H9 (cell line): ENCODE measurements around the gene PPP2R1A. TPM values are rescaled to one million over a fixed set of nuclear protein-coding genes. Genes with fewer than 3 reads are reported as not detected.

Experiments
- DNase-seq: peaks from one replicate; pipeline ENCODE4 v3.0.0-alpha.2; 2017
- H2AFZ ChIP-seq: one replicate; pipeline ENCODE4 v1.6.1; 2013; ENCODE audit warnings: mild to moderate bottlenecking, low read length, control low read depth, moderate library complexity
- H2AK5ac ChIP-seq: 2 replicates; pipeline ENCODE4 v1.6.1; 2013; ENCODE audit warnings: low read length, control low read depth, mixed read lengths; ENCODE audit not compliant: insufficient read length
- H2BK120ac ChIP-seq: one replicate; pipeline ENCODE4 v1.6.1; 2013; ENCODE audit warnings: low read depth, mild to moderate bottlenecking, low read length, control low read depth, inconsistent platforms; ENCODE audit not compliant: poor library complexity, severe bottlenecking
- H2BK12ac ChIP-seq: 2 replicates; pipeline ENCODE4 v1.6.1; 2013; ENCODE audit warnings: low read length, control low read depth, mixed read lengths, low read depth; ENCODE audit not compliant: insufficient read length
- H2BK15ac ChIP-seq: 2 replicates; pipeline ENCODE4 v1.6.1; 2013; ENCODE audit warnings: low read depth, low read length, control low read depth
- H2BK20ac ChIP-seq: one replicate; pipeline ENCODE4 v1.6.1; 2013; ENCODE audit warnings: low read depth, mild to moderate bottlenecking, low read length, control low read depth, inconsistent platforms; ENCODE audit not compliant: poor library complexity, severe bottlenecking
- H2BK5ac ChIP-seq: 2 replicates; pipeline ENCODE4 v1.6.1; 2013; ENCODE audit warnings: low read length, control low read depth, mixed read lengths; ENCODE audit not compliant: insufficient read length
- H3K14ac ChIP-seq: 2 replicates; pipeline ENCODE4 v1.6.1; 2013; ENCODE audit warnings: low read length, control low read depth; ENCODE audit not compliant: insufficient read depth
- H3K18ac ChIP-seq: 2 replicates; pipeline ENCODE4 v1.6.1; 2013; ENCODE audit warnings: low read depth, mild to moderate bottlenecking, mixed read lengths, low read length, control low read depth; ENCODE audit not compliant: insufficient read length
- H3K23ac ChIP-seq: 2 replicates; pipeline ENCODE4 v1.6.1; 2013; ENCODE audit warnings: low read length, control low read depth, mixed read lengths, low read depth; ENCODE audit not compliant: insufficient read length
- H3K23me2 ChIP-seq: 2 replicates; pipeline ENCODE4 v1.6.1; 2013; ENCODE audit warnings: low read depth, mild to moderate bottlenecking, mixed read lengths, low read length, control low read depth; ENCODE audit not compliant: insufficient read length, poor library complexity, severe bottlenecking
- H3K27ac ChIP-seq: 2 replicates; pipeline ENCODE4 v1.5.1; 2013; ENCODE audit warnings: low read length, control low read depth, mixed read lengths, low read depth; ENCODE audit not compliant: insufficient read length
- H3K27me3 ChIP-seq: 2 replicates; pipeline ENCODE4 v1.6.1; 2013; ENCODE audit warnings: low read length, control low read depth, inconsistent platforms; ENCODE audit not compliant: insufficient read depth
- H3K4ac ChIP-seq: 2 replicates; pipeline ENCODE4 v1.6.1; 2013; ENCODE audit warnings: low read depth, mild to moderate bottlenecking, control low read depth, inconsistent platforms, low read length, moderate library complexity
- H3K4me1 ChIP-seq: 2 replicates; pipeline ENCODE4 v1.6.1; 2013; ENCODE audit warnings: low read length, control low read depth, inconsistent platforms; ENCODE audit not compliant: insufficient read depth
- H3K4me2 ChIP-seq: 2 replicates; pipeline ENCODE4 v1.6.1; 2013; ENCODE audit warnings: low read length, control low read depth, mixed read lengths; ENCODE audit not compliant: insufficient read length, insufficient read depth
- H3K56ac ChIP-seq: 2 replicates; pipeline ENCODE4 v1.6.1; 2013; ENCODE audit warnings: low read depth, mild to moderate bottlenecking, mixed read lengths, low read length, control low read depth; ENCODE audit not compliant: insufficient read length
- H3K79me1 ChIP-seq: 2 replicates; pipeline ENCODE4 v1.6.1; 2013; ENCODE audit warnings: low read depth, mild to moderate bottlenecking, moderate library complexity, low read length, control low read depth, inconsistent platforms; ENCODE audit not compliant: insufficient read depth, poor library complexity, severe bottlenecking
- H3K79me2 ChIP-seq: 2 replicates; pipeline ENCODE4 v1.6.1; 2013; ENCODE audit warnings: low read length, control low read depth, inconsistent platforms; ENCODE audit not compliant: insufficient read depth
- H3K9ac ChIP-seq: 2 replicates; pipeline ENCODE4 v1.6.1; 2013; ENCODE audit warnings: low read length, control low read depth, mixed read lengths; ENCODE audit not compliant: insufficient read length; ENCODE audit errors: extremely low read depth
- H3K9me3 ChIP-seq: one replicate; pipeline ENCODE4 v1.6.1; 2013; ENCODE audit warnings: low read depth, low read length, inconsistent platforms; ENCODE audit not compliant: control insufficient read depth
- H3T11ph ChIP-seq: one replicate; pipeline ENCODE4 v1.6.1; 2013; ENCODE audit warnings: mild to moderate bottlenecking, low read length, control low read depth, inconsistent platforms
- H4K20me1 ChIP-seq: one replicate; pipeline ENCODE4 v1.6.1; 2013; ENCODE audit not compliant: control insufficient read depth, insufficient read length, insufficient read depth
- H4K5ac ChIP-seq: 2 replicates; pipeline ENCODE4 v1.6.1; 2013; ENCODE audit warnings: low read depth, mild to moderate bottlenecking, mixed read lengths, low read length, control low read depth; ENCODE audit not compliant: insufficient read length
- H4K8ac ChIP-seq: replicated peaks from 2 replicates; pipeline ENCODE4 v1.6.1; 2013; ENCODE audit warnings: low read length, control low read depth, mixed read lengths, low read depth; ENCODE audit not compliant: insufficient read length
- H4K91ac ChIP-seq: 2 replicates; pipeline ENCODE4 v1.6.1; 2013; ENCODE audit warnings: low read depth, mild to moderate bottlenecking, moderate library complexity, mixed read lengths, low read length, control low read depth; ENCODE audit not compliant: insufficient read length
- H3K27ac Mint-ChIP-seq, 3 experiments: 2 replicates in 2 of 3; 3 replicates in 1 of 3; pipeline ENCODE4 v1.8.0; 2020 to 2021; ENCODE audit warnings: mixed read lengths in 3 of 3, mild to moderate bottlenecking in 1 of 3, moderate library complexity in 1 of 3
- H3K27me3 Mint-ChIP-seq: 2 replicates; pipeline ENCODE4 v1.8.0; 2021; ENCODE audit warnings: low read depth, mild to moderate bottlenecking, moderate library complexity, mixed read lengths
- H3K36me3 Mint-ChIP-seq, 3 experiments: 2 replicates in 2 of 3; 3 replicates in 1 of 3; pipeline ENCODE4 v1.8.0; 2020 to 2021; ENCODE audit warnings: low read depth in 3 of 3, mixed read lengths in 3 of 3; ENCODE audit not compliant: insufficient read depth in 1 of 3
- H3K4me1 Mint-ChIP-seq, 2 experiments: 2 replicates each; pipeline ENCODE4 v1.8.0; 2020; ENCODE audit warnings: mixed read lengths in 2 of 2
- H3K4me3 Mint-ChIP-seq, 2 experiments: 2 replicates in 1 of 2; 3 replicates in 1 of 2; pipeline ENCODE4 v1.8.0; 2020 to 2021; ENCODE audit warnings: mild to moderate bottlenecking in 2 of 2, mixed read lengths in 2 of 2, moderate library complexity in 1 of 2
- H3K9me3 Mint-ChIP-seq, 2 experiments: 2 replicates in 1 of 2; 3 replicates in 1 of 2; pipeline ENCODE4 v1.8.0; 2020; ENCODE audit warnings: mild to moderate bottlenecking in 2 of 2, mixed read lengths in 2 of 2, moderate library complexity in 1 of 2
- CTCF ChIP-seq: fragments of 200-600 bp; sonication (generic); conservative IDR thresholded peaks from 3 replicates; pipeline ENCODE4 v1.8.0; 2021; ENCODE audit warnings: antibody characterized with exemption, mild to moderate bottlenecking
- WGBS: extraction: QIAGEN DNeasy Blood & Tissue Kit; methylation state at CpG from one replicate; pipeline ENCODE4 v1.1.7; 2013; ENCODE audit warnings: missing lambda C conversion rate, low lambda C conversion rate, mixed read lengths; ENCODE audit not compliant: insufficient read length; ENCODE audit errors: extremely low coverage; 5-methylcytosine and 5-hydroxymethylcytosine counted together
- total RNA-seq: library from RNA; stranded (reverse); gene quantifications from 2 replicates; pipeline ENCODE4 v1.2.1, GENCODE V29; 2021

PPP2R1A gene
- total RNA-seq, 1 experiment from 2014 or later, result 432 TPM

- H3K27ac Mint-ChIP-seq, result no peak overlapping the region
- Histone ChIP-seq H3K4me2 (no peak overlapping the region), H4K91ac (no peak overlapping the region), H3K9ac (no peak overlapping the region), H2BK20ac (no peak overlapping the region), H2BK12ac (no peak overlapping the region), H3K27ac (no peak overlapping the region), H3K27me3 (no peaks in the 10 kb centered on the region), H2AFZ (no peak overlapping the region), H3K79me1 (no peaks in the 10 kb centered on the region), H4K5ac (no peak overlapping the region), H3K4me1 (no peaks in the 10 kb centered on the region), H2BK120ac (no peak overlapping the region), H2BK15ac (no peak overlapping the region), H2AK5ac (no peak overlapping the region), H3K4ac (no peak overlapping the region), H3K23me2 (peaks cover 14% of the 10 kb centered on the region), H2BK5ac (no peak overlapping the region), H4K8ac (no peak overlapping the region), H3K56ac (no peak overlapping the region), H3T11ph (no peak overlapping the region), H3K9me3 (no peaks in the 10 kb centered on the region), H4K20me1 (peaks cover 2% of the 10 kb centered on the region), H3K14ac (no peak overlapping the region), H3K79me2 (peaks cover 8% of the 10 kb centered on the region; the same call in 1 of the 2 replicates), H3K23ac (no peak overlapping the region), H3K18ac (no peak overlapping the region)
- no peak overlapping the region for H3K4me3 Mint-ChIP-seq
- peaks cover 14 to 29% (median 23%) of the 10 kb centered on the region in 3 experiments for H3K36me3 Mint-ChIP-seq
- H3K4me1 Mint-ChIP-seq, result peaks cover 13 to 16% of the 10 kb centered on the region in 2 experiments
- WGBS, result no CpG with 5 or more reads among the region's 2 CpGs
- no peak for TF ChIP-seq CTCF
- DNase-seq, result no peak
- no peaks in the 10 kb centered on the region for H3K27me3 Mint-ChIP-seq
- H3K9me3 Mint-ChIP-seq, result peaks cover 22 to 35% of the 10 kb centered on the region in 2 experiments
These were observed 48.6 kb upstream of the PPP2R1A start for GRCh38 chr19:52141203-52141602.
